Mammary epithelial cell (primary cell): ENCODE measurements around the gene PPP1R1B.
A peak's percentile ranks its signal among the peaks of the same experiment; 100 is the strongest.

Experiments used
- CTCF ChIP-seq, 2 donors: IDR thresholded peaks in 1 of 2; conservative IDR thresholded peaks in 1 of 2; 2 replicates each; pipeline ENCODE4 v1.5.1; 2011 to 2012; ENCODE audit warnings: inconsistent platforms in 2 of 2, low read length in 2 of 2, mild to moderate bottlenecking in 2 of 2, control low read depth in 1 of 2, low read depth in 1 of 2; ENCODE audit not compliant: insufficient read depth in 1 of 2; ENCODE audit errors: extremely low read depth in 1 of 2
- EZH2 ChIP-seq: IDR thresholded peaks from 2 replicates; pipeline ENCODE4 v1.6.1; 2012; ENCODE audit warnings: low read length, inconsistent platforms, borderline replicate concordance

- TF ChIP-seq EZH2 (peak; percentile 78), CTCF (conservative IDR thresholded peaks at IDR 0.05 in 1 of 2, IDR thresholded peaks at IDR 0.05 in 1 of 2; ENCODE audit: extremely low read depth in 1 of 2, insufficient read depth in 1 of 2, low read depth in 1 of 2, low read length in 2 of 2) (no peak)
Observed at GRCh38 chr17:39599004-39599664, 27.6 kb upstream of the PPP1R1B start.
